Colonic mucosa (tissue), 4 donors: ENCODE measurements around the gene MRPS9. TPM values are rescaled to one million over a fixed set of nuclear protein-coding genes. Genes with fewer than 3 reads are reported as not detected.
A peak's percentile ranks its signal among the peaks of the same experiment; 100 is the strongest.

ENCODE experiments used
- DNase-seq: peaks from one replicate; pipeline ENCODE4 v3.0.0-alpha.2; 2020
- H3K27ac ChIP-seq: fragments of 200-600 bp; one replicate; pipeline ENCODE4 v1.8.0; 2021
- H3K27me3 ChIP-seq: fragments of 200-600 bp; one replicate; pipeline ENCODE4 v1.8.0; 2021
- H3K36me3 ChIP-seq: fragments of 200-600 bp; one replicate; pipeline ENCODE4 v1.8.0; 2021
- H3K4me1 ChIP-seq: fragments of 200-600 bp; one replicate; pipeline ENCODE4 v1.8.0; 2021; ENCODE audit warnings: mild to moderate bottlenecking
- H3K4me3 ChIP-seq: fragments of 200-600 bp; one replicate; pipeline ENCODE4 v1.8.0; 2021
- H3K9ac ChIP-seq, 2 donors: one replicate each; pipeline ENCODE4 v1.7.0; 2013; ENCODE audit warnings: control low read depth in 2 of 2, low read depth in 2 of 2, low read length in 2 of 2
- H3K9me3 ChIP-seq: fragments of 200-600 bp; one replicate; pipeline ENCODE4 v1.8.0; 2021
- intact Hi-C: fragments of 100-400 bp; cut with DNase I; formaldehyde crosslinking; loops from one replicate; pipeline ENCODE4 v1.14.1; 2022
- total RNA-seq, 2 donors: library from RNA; stranded (reverse); fragmentation: NEBNext Ultra II Directional in 1 of 2; extraction: Animal tissue kit (Norgen Biotek cat#: 25700) in 1 of 2; gene quantifications; one replicate each; pipeline ENCODE4 v1.2.1, GENCODE V29; 2021
- TF ChIP-seq, protein P1 (sequence below): fragments of 200-600 bp; IDR thresholded peaks from one replicate; pipeline ENCODE4 v1.8.0; 2022; ENCODE audit warnings: antibody characterized with exemption, mild to moderate bottlenecking
- donor health status: healthy.
- donor health status: DM: no; HTN: no; CAD: no.
- donor health status: DM: no; HTN: no; CAD: no.

Gene MRPS9
- total RNA-seq, 2 donors from 2014 or later = 33.4 to 48.4 TPM

DNA sequence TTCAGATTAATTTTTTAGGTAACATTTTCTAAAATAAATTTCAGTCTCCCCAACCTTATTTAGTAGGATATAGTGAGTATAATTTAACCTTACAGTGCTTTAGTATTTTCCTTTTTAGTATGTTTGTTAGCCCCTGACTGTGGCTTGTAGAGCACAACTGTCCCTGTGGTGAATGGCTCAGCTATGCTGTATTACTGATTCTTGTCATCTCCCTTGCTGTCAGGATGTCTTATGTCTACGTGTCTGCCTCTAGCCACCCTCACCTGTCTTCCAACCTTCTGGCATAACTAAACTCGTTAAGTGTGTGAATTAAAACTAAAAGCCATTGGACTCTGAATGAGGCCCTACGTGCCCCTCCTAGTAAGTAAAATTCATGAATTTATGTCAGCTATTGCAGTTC lies 18.4 kb downstream of the MRPS9 start:
- Histone ChIP-seq H3K9ac (no peak overlapping the region), H3K27me3 (no peaks in the 10 kb centered on the region), H3K36me3 (no peaks in the 10 kb centered on the region), H3K27ac (no peak overlapping the region), H3K4me1 (no peaks in the 10 kb centered on the region), H3K9me3 (no peaks in the 10 kb centered on the region), H3K4me3 (no peak overlapping the region)
- no peak for DNase-seq
- TF ChIP-seq, protein P1, sequence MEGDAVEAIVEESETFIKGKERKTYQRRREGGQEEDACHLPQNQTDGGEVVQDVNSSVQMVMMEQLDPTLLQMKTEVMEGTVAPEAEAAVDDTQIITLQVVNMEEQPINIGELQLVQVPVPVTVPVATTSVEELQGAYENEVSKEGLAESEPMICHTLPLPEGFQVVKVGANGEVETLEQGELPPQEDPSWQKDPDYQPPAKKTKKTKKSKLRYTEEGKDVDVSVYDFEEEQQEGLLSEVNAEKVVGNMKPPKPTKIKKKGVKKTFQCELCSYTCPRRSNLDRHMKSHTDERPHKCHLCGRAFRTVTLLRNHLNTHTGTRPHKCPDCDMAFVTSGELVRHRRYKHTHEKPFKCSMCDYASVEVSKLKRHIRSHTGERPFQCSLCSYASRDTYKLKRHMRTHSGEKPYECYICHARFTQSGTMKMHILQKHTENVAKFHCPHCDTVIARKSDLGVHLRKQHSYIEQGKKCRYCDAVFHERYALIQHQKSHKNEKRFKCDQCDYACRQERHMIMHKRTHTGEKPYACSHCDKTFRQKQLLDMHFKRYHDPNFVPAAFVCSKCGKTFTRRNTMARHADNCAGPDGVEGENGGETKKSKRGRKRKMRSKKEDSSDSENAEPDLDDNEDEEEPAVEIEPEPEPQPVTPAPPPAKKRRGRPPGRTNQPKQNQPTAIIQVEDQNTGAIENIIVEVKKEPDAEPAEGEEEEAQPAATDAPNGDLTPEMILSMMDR = no peak
- intact Hi-C loops = no loop called here

DNA sequence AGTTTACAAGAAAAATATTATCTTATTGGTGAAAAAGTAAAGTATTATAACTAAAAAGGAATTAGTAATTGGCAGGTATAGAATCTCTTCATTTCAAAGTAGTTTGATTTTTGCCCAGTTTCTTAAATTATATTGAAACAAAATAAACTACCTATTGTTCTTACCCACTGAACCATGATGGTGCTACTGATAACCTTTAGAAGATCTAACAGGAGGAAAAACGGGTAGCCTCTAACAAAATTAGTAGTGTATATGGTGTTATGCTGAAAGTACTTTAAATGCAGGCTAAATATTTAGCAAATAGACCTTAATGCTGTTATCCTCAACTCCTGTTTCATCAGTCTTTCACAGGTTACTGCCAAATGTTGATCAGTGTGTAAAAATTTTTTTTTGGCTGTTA lies 19.1 kb downstream of the MRPS9 start:
- H3K4me1 ChIP-seq = no peaks in the 10 kb centered on the region
- H3K9ac ChIP-seq = no peak overlapping the region
- H3K27me3 ChIP-seq = no peaks in the 10 kb centered on the region
- H3K9me3 ChIP-seq = no peaks in the 10 kb centered on the region
- intact Hi-C loops = no loop called here
- H3K4me3 ChIP-seq = no peak overlapping the region
- H3K27ac ChIP-seq = no peak overlapping the region
- no peaks in the 10 kb centered on the region for H3K36me3 ChIP-seq
- TF ChIP-seq, protein P1 = no peak
- no peak for DNase-seq

DNA sequence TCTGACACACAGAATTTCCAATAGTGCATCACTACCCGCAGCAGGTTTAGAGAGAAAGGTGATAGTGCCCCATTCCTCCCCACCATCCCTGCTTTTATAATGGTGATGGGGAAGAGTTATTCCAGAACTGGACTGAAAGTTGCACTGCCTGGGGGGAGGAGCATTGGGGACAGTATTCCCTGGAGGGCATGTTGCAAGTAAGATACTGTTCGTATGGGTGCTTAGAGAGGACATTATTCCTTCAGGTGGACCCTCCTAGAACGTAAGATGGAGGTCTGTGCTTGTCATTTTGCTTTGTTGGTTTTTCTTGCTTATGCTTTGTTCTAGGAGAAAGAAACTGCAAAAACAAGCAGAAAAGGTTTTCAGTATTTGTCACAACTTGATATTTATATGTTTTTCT lies 23.7 kb downstream of the MRPS9 start:
- no peak overlapping the region for H3K27ac ChIP-seq
- H3K36me3 ChIP-seq = no peaks in the 10 kb centered on the region
- DNase-seq = no peak
- H3K27me3 ChIP-seq = no peaks in the 10 kb centered on the region
- intact Hi-C loops = no loop called here
- H3K9me3 ChIP-seq = no peaks in the 10 kb centered on the region
- TF ChIP-seq, protein P1 = no peak
- no peak overlapping the region for H3K4me3 ChIP-seq
- H3K4me1 ChIP-seq = no peaks in the 10 kb centered on the region
- no peak overlapping the region for H3K9ac ChIP-seq

DNA sequence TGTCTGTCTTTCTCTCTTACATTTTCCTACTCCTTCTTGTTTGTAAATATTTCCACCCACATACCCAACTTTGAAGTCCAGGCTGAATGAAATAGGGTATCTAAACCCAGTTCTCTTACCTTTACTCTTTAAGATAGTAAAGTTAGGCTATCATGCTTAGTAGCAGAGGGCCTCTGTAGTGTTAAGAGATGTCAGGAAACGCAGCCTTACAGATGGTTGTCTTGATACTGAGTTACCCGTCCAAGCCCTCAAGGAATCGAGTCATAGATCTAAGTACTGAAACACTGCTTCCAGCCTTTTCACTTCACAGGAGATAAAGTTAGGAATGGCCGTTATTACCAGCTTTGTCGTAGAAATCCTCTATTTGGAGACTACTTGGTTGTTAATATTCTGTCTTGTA lies 24.3 kb downstream of the MRPS9 start:
- intact Hi-C loops = no loop called here
- no peak overlapping the region for H3K4me3 ChIP-seq
- TF ChIP-seq, protein P1 = no peak

DNA sequence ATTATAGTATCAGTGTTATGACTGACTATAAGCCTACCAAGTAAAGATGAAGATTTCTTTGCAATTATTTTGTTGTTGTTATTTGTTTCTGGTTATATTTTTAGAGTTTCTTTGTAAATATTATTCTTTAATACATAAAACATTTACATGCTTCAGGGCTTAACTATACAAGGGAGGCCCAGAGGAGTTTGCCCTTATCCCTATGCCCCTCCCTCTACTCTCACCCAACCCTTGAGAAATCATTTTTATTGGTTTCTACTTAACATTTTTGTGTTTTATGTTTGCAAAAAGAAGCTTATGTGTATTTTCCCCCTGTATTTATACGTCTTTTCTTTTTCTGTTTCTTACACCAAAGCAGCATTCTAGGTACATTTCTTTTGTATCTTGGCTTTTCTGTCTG lies 30.5 kb downstream of the MRPS9 start:
- Histone ChIP-seq H3K36me3 (no peaks in the 10 kb centered on the region), H3K27ac (peak overlapping the region; percentile 13), H3K4me1 (no peaks in the 10 kb centered on the region), H3K4me3 (no peak overlapping the region), H3K9me3 (no peaks in the 10 kb centered on the region), H3K27me3 (no peaks in the 10 kb centered on the region), H3K9ac (no peak overlapping the region)
- TF ChIP-seq, protein P1 = no peak
- intact Hi-C loops = no loop called here
- DNase-seq = no peak

More for the DNA sequence above, 24.3 kb downstream of the MRPS9 start:
- no peak for DNase-seq
- no peaks in the 10 kb centered on the region for H3K36me3 ChIP-seq
- H3K4me1 ChIP-seq = no peaks in the 10 kb centered on the region
- no peak overlapping the region for H3K9ac ChIP-seq
- no peaks in the 10 kb centered on the region for H3K27me3 ChIP-seq
- no peaks in the 10 kb centered on the region for H3K9me3 ChIP-seq
- no peak overlapping the region for H3K27ac ChIP-seq

DNA sequence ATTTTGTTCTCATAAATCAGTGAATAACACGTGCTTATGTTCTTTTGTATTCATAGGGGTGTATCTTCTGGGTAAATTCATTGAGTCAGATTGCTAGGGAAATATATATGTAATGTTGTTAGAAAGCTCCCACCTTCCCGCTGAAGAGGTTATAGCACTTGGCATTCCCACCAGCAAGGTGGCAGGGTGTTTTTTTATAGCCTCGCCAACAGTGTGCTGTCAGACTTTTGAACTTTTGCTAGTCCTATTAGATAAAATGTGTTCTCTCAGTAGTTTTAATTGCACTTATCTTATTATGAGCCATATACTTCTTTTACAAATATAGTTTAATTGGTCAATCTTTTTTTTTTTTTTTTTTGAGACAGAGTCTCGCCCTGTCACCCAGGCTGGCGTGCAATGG lies 31.0 kb downstream of the MRPS9 start:
- peak overlapping the region; percentile 13 for H3K27ac ChIP-seq
- TF ChIP-seq, protein P1 = no peak
- no peaks in the 10 kb centered on the region for H3K36me3 ChIP-seq
- no peak overlapping the region for H3K4me3 ChIP-seq
- H3K27me3 ChIP-seq = no peaks in the 10 kb centered on the region
- intact Hi-C loops = no loop called here
- H3K9ac ChIP-seq = no peak overlapping the region
- DNase-seq = peak; percentile 47
- H3K4me1 ChIP-seq = no peaks in the 10 kb centered on the region
- H3K9me3 ChIP-seq = no peaks in the 10 kb centered on the region
